Fibroblast of pulmonary artery (primary cell): Measurements from ENCODE around the gene NELFCD.

Experiments
- DNase-seq: peaks from one replicate; pipeline ENCODE4 v3.0.0-alpha.2; 2010; ENCODE audit warnings: low read depth
- H3K4me3 ChIP-seq: replicated peaks from 2 replicates; pipeline ENCODE4 v1.5.1; 2011; ENCODE audit warnings: low read depth, mild to moderate bottlenecking, control low read depth, low read length, moderate library complexity
- CTCF ChIP-seq: IDR thresholded peaks from 2 replicates; pipeline ENCODE4 v1.5.1; 2011; ENCODE audit warnings: mild to moderate bottlenecking, control low read depth, low read length, inconsistent platforms; ENCODE audit errors: missing control alignments

Gene NELFCD

GRCh38 chr20:58973179-58973578 lies 7.9 kb upstream of the NELFCD start:
- no peak for DNase-seq
- no peak for TF ChIP-seq CTCF
- H3K4me3 ChIP-seq = no peak overlapping the region

DNA sequence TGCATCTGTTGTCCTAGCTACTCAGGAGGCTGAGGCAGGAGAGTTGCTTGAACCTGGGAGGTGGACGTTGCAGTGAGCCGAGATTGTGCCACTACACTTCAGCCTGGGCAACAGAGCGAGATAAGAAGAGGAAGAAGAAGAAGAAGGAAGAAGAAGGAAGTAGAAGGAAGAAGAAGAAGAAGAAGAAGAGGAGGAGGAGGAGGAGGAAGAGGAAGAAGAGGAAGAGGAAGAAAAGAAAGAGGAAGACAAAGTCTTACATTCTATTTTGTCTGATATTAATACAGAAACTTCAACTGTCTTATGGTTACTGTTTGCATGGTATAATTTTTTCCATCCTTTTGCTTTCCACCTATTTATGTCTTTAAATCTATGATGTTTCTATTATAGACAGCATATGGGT lies 7.2 kb upstream of the NELFCD start:
- no peak for DNase-seq

GRCh38 chr20:58975353-58975752 lies 5.7 kb upstream of the NELFCD start:
- no peak overlapping the region for H3K4me3 ChIP-seq
- DNase-seq = no peak
- TF ChIP-seq CTCF = no peak

More for the DNA sequence above, 7.2 kb upstream of the NELFCD start:
- H3K4me3 ChIP-seq = no peak overlapping the region
- TF ChIP-seq CTCF = no peak

- DNase-seq = no peak
- no peak overlapping the region for H3K4me3 ChIP-seq
- no peak for TF ChIP-seq CTCF
Measured at GRCh38 chr20:58976061-58976730, 4.9 kb upstream of the NELFCD start.

DNA sequence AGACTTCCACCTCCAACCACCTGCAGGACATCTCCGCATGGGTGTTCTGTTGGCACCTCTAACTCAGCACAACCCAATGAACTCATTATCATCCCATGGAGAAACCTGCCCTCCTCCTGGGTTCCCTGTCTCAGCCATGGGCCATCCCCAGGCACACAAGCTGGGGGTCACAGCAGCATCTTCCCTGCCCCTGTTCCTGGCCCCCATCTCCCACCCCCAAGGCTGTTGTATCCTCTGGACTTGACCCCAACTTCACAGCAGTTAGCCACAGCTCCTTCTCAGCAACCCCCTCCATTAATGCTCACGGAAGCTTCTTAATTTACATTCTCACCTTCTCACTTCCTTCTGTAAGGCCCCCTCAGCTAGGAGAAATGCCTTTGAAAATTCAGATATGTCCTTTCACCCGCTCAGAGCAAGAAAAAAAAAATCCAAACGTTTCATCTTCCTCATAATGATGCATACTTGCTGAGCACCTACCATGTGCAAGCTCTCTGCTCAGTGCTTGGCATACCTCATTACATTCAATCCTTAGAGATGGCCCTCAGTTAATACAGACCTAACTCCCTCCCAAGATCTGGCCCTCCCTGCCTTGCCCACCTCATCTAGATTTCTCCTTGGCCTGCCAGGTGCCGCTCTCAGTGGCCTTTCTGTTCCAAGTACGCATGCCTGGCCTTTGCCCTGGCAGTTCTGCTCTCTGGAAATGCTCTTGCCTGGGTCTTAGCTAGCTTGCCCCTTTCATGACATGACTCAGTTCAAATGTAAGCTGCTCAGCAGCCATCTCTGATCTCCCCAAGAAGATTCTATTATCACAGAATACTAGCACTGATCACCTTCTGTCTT lies 2.5 kb upstream of the NELFCD start:
- TF ChIP-seq CTCF = no peak
- no peak overlapping the region for H3K4me3 ChIP-seq

DNA sequence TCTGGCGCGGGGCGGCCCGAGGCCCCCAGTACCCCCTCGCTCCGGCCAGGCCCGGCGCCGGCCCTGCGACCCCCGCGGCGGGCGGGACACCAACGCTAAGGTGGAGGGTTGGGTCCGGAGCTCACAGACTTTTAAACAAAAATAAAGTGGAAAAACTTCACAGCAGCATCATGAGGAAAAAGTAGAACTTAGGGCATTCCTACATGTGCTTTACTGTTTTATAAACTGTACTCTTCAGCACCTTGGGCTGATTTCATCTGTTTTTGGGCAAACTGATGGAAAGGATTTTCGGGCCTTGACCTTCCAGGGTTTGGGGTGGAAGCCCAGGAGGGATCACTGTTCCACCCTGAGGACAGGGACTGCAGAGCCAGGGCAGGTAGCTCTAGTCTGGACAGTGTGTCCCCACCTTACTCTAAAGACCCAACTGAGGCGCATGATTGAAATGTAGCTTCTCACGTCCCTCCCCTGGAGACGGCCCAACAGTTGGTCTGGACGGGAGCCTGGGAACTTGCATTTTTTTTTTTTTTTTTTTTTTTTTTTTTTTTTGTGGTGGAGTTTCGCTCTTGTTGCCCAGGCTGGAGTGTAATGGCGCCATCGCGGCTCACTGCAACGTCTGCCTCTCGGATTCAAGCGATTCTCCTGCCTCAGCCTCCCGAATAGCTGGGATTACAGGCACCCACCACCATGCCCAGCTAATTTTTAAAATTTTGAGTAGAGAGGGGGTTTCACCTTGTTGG lies 740 bp downstream of the NELFCD start:
- TF ChIP-seq CTCF = no peak
- H3K4me3 ChIP-seq = peak overlapping the region; percentile 69
- peak; percentile 19 for DNase-seq

More for the DNA sequence above, 2.5 kb upstream of the NELFCD start:
- DNase-seq = no peak
